ENCODE data around the gene PIKFYVE.
A peak's percentile ranks its signal among the peaks of the same experiment; 100 is the strongest.

PIKFYVE gene

GRCh38 chr2:208297961-208298360, 31.9 kb downstream of the PIKFYVE start:
- in situ Hi-C loops (cut with MboI; ENCODE audit: low pct_unique_long_range_greater_than_20kb, low sequenced_read_pairs, unreplicated experiment) = no loop called here
- no peak for TF ChIP-seq CTCF (IDR thresholded peaks at IDR 0.05; ENCODE audit: extremely low read depth, insufficient read depth, missing control alignments)
- DNase-seq (ENCODE audit: low spot score) = no peak

- TF ChIP-seq CTCF (IDR thresholded peaks at IDR 0.05; ENCODE audit: extremely low read depth, insufficient read depth, missing control alignments) = no peak
- DNase-seq (ENCODE audit: low spot score) = no peak
- in situ Hi-C loops (cut with MboI; ENCODE audit: low pct_unique_long_range_greater_than_20kb, low sequenced_read_pairs, unreplicated experiment) = no loop called here
Observed at GRCh38 chr2:208300847-208301618, 35.0 kb downstream of the PIKFYVE start.

GRCh38 chr2:208304157-208304556, 38.1 kb downstream of the PIKFYVE start:
- DNase-seq (ENCODE audit: low spot score) = no peak
- in situ Hi-C loops (cut with MboI; ENCODE audit: low pct_unique_long_range_greater_than_20kb, low sequenced_read_pairs, unreplicated experiment) = no loop called here
- no peak for TF ChIP-seq CTCF (IDR thresholded peaks at IDR 0.05; ENCODE audit: extremely low read depth, insufficient read depth, missing control alignments)

GRCh38 chr2:208304695-208305094, 38.6 kb downstream of the PIKFYVE start:
- DNase-seq (ENCODE audit: low spot score) = no peak
- in situ Hi-C loops (cut with MboI; ENCODE audit: low pct_unique_long_range_greater_than_20kb, low sequenced_read_pairs, unreplicated experiment) = no loop called here
- TF ChIP-seq CTCF (IDR thresholded peaks at IDR 0.05; ENCODE audit: extremely low read depth, insufficient read depth, missing control alignments) = no peak

- in situ Hi-C loops (cut with MboI; ENCODE audit: low pct_unique_long_range_greater_than_20kb, low sequenced_read_pairs, unreplicated experiment) = no loop called here
- no peak for DNase-seq (ENCODE audit: low spot score)
- TF ChIP-seq CTCF (IDR thresholded peaks at IDR 0.05; ENCODE audit: extremely low read depth, insufficient read depth, missing control alignments) = no peak
Observed at GRCh38 chr2:208306291-208306690, 40.2 kb downstream of the PIKFYVE start.

GRCh38 chr2:208311321-208311720, 45.3 kb downstream of the PIKFYVE start:
- in situ Hi-C loops (cut with MboI; ENCODE audit: low pct_unique_long_range_greater_than_20kb, low sequenced_read_pairs, unreplicated experiment) = no loop called here
- DNase-seq (ENCODE audit: low spot score) = peak; percentile 30
- TF ChIP-seq CTCF (IDR thresholded peaks at IDR 0.05; ENCODE audit: extremely low read depth, insufficient read depth, missing control alignments) = no peak

Data from GM13977 (cell line).